Measurements from ENCODE around the gene PXDC1. TPM values are rescaled to one million over a fixed set of nuclear protein-coding genes. Genes with fewer than 3 reads are reported as not detected.
A peak's percentile ranks its signal among the peaks of the same experiment; 100 is the strongest.
"Not testable (repeated sequence)": the region's sequence is repeated elsewhere in the genome, so short reads cannot be mapped to it uniquely, and the experiment has no call there.

The PXDC1 gene
- total and polyA plus RNA-seq, 8 donors: 1.2 to 90.1 (median 35.3) TPM

GRCh38 chr6:3687847-3688246 is 63.7 kb downstream of the PXDC1 start:
- Histone ChIP-seq H3K27me3 (peaks cover 0 to 4% (median 0%) of the 10 kb centered on the region in 3 donors), H3K4me3 (no peak overlapping the region), H3K36me3 (no peaks in the 10 kb centered on the region), H3K4me1 (no peaks in the 10 kb centered on the region), H3K9me3 (no peaks in the 10 kb centered on the region), H3K27ac (no peak overlapping the region)
- peak in 1 of 2 donors; percentile 23 for DNase-seq
- WGBS, 5 donors: 21 to 44% (median 28%) methylated on average over 1 of the region's 1 CpG
- intact Hi-C loops (cut with DNase I; ENCODE audit: low total_unique reads): no loop called here
- TF ChIP-seq POLR2A (IDR thresholded peaks at IDR 0.05) (no peak), EP300 (IDR thresholded peaks at IDR 0.05) (no peak), CTCF (IDR thresholded peaks at IDR 0.05) (no peak), POLR2AphosphoS5 (IDR thresholded peaks at IDR 0.05) (no peak)

- no peaks in the 10 kb centered on the region for H3K36me3 ChIP-seq
- H3K4me3 ChIP-seq: no peak overlapping the region
- no peak for TF ChIP-seq POLR2AphosphoS5 (IDR thresholded peaks at IDR 0.05)
- WGBS, 5 donors: 51 to 63% (median 54%) methylated on average over 6 of the region's 6 CpGs
- peaks cover 0 to 8% (median 7%) of the 10 kb centered on the region in 4 donors for H3K9me3 ChIP-seq
- no peaks in the 10 kb centered on the region for H3K4me1 ChIP-seq
- DNase-seq: no peak
- peaks cover 0 to 4% (median 0%) of the 10 kb centered on the region in 3 donors for H3K27me3 ChIP-seq
- no peak overlapping the region for H3K27ac ChIP-seq
- intact Hi-C loops (cut with DNase I; ENCODE audit: low total_unique reads): no loop called here
These were observed 68.2 kb downstream of the PXDC1 start for GRCh38 chr6:3683331-3683730.

- Histone ChIP-seq H3K36me3 (no peaks in the 10 kb centered on the region), H3K4me3 (no peak overlapping the region), H3K27me3 (no peaks in the 10 kb centered on the region), H3K27ac (no peak overlapping the region), H3K9me3 (peaks cover 0 to 18% (median 7%) of the 10 kb centered on the region in 4 donors), H3K4me1 (no peaks in the 10 kb centered on the region)
- 90 to 97% (median 93%) methylated on average over 4 of the region's 4 CpGs for WGBS, 5 donors
- DNase-seq: no peak
- TF ChIP-seq POLR2AphosphoS5 (IDR thresholded peaks at IDR 0.05) (no peak), CTCF (IDR thresholded peaks at IDR 0.05) (no peak)
- intact Hi-C loops (cut with DNase I; ENCODE audit: low total_unique reads): no loop called here
These were observed 72.6 kb downstream of the PXDC1 start for GRCh38 chr6:3678946-3679345.

- H3K27ac ChIP-seq; H3K4me1 ChIP-seq; H3K4me3 ChIP-seq; DNase-seq; H3K36me3 ChIP-seq; intact Hi-C loops (cut with DNase I; ENCODE audit: low total_unique reads); H3K27me3 ChIP-seq: not testable (repeated sequence)
- H3K9me3 ChIP-seq: peaks cover 0 to 18% (median 9%) of the 10 kb centered on the region in 4 donors
- WGBS, 5 donors: 84 to 96% (median 89%) methylated on average over 3 to 9 of the region's 9 CpGs
These were observed 73.8 kb downstream of the PXDC1 start for GRCh38 chr6:3677751-3678150.

GRCh38 chr6:3677351-3677750 is 74.2 kb downstream of the PXDC1 start:
- H3K27ac ChIP-seq; H3K27me3 ChIP-seq; intact Hi-C loops (cut with DNase I; ENCODE audit: low total_unique reads); H3K4me3 ChIP-seq; DNase-seq; H3K4me1 ChIP-seq; H3K36me3 ChIP-seq: not testable (repeated sequence)
- peaks cover 0 to 18% (median 9%) of the 10 kb centered on the region in 4 donors for H3K9me3 ChIP-seq
- 17 to 57% (median 54%) methylated on average over 1 of the region's 1 CpG; no CpG with 5 or more reads in 1 of the 5 donors for WGBS, 5 donors

Small RNAs within 50 kb of the gene (small RNA-seq; reads per million reads assigned to genes)
- gene AL033523.1: 0 reads per million in 4 donors

Other genes with a start within 250 kb of the PXDC1 start
- gene FAM50B, start 97.7 kb upstream of the PXDC1 start, total RNA-seq: 10 to 100 TPM in 1 of 5 donors, 1 to 10 TPM in 3, not detected in 1; 2.0 to 10.9 (median 3.7) TPM
- 10 to 100 TPM in 2 of 3 donors, 1 to 10 TPM in 1; 7.3 to 11.8 (median 11.6) TPM for gene FAM50B, start 97.7 kb upstream of the PXDC1 start, polyA plus RNA-seq

Measured in stomach (tissue), 9 donors.